ENCODE data around the gene CELF4. TPM values are rescaled to one million over a fixed set of nuclear protein-coding genes. Genes with fewer than 3 reads are reported as not detected.

CELF4 gene
- total RNA-seq, 3 donors from 2014 or later (not counting 1 experiment from before 2014, with no cell fraction given): not detected

GRCh38 chr18:37244618-37245017 lies 321.0 kb downstream of the CELF4 start:
- 94% methylated on average over 12 of the region's 13 CpGs for WGBS (ENCODE audit: insufficient coverage)

GRCh38 chr18:37243741-37244140 lies 321.9 kb downstream of the CELF4 start:
- Histone ChIP-seq H3K4me1 (ENCODE audit: control insufficient read depth, insufficient read depth, low read length) (no peaks in the 10 kb centered on the region), H3K27me3 (ENCODE audit: control insufficient read depth, insufficient read depth, low read length) (peaks cover 4% of the 10 kb centered on the region), H3K4me3 (ENCODE audit: low read length) (no peak overlapping the region), H3K36me3 (ENCODE audit: control insufficient read depth, insufficient read depth, low read length) (no peaks in the 10 kb centered on the region), H3K27ac (ENCODE audit: low read length) (no peak overlapping the region), H3K9me3 (ENCODE audit: control insufficient read depth, insufficient read depth, low read length) (no peaks in the 10 kb centered on the region)
- Mint-ChIP-seq H3K4me3 (no peak overlapping the region), H3K36me3 (peaks cover 5% of the 10 kb centered on the region), H3K4me1 (no peaks in the 10 kb centered on the region), H3K27ac (no peak overlapping the region), H3K27me3 (ENCODE audit: low read depth in 2 of 2) (peaks cover 23 to 30% of the 10 kb centered on the region in 2 donors), H3K9me3 (peaks cover 2 to 4% of the 10 kb centered on the region in 2 donors)
- no peak for DNase-seq
- ATAC-seq: no peak
- intact Hi-C loops (cut with micrococcal nuclease): no loop called here
- TF ChIP-seq CTCF (IDR thresholded peaks at IDR 0.05): no peak
- WGBS (ENCODE audit: insufficient coverage): 11% methylated on average over 36 of the region's 36 CpGs

More at GRCh38 chr18:37244618-37245017, 321.0 kb downstream of the CELF4 start:
- TF ChIP-seq CTCF (IDR thresholded peaks at IDR 0.05): no peak
- H3K4me1 ChIP-seq (ENCODE audit: control insufficient read depth, insufficient read depth, low read length): no peaks in the 10 kb centered on the region
- no peak overlapping the region for H3K27ac ChIP-seq (ENCODE audit: low read length)
- Mint-ChIP-seq H3K27me3 (ENCODE audit: low read depth in 2 of 2) (peaks cover 23 to 30% of the 10 kb centered on the region in 2 donors), H3K4me1 (no peaks in the 10 kb centered on the region), H3K36me3 (peaks cover 5% of the 10 kb centered on the region), H3K27ac (no peak overlapping the region), H3K9me3 (peaks cover 2 to 4% of the 10 kb centered on the region in 2 donors), H3K4me3 (no peak overlapping the region)
- no peak overlapping the region for H3K4me3 ChIP-seq (ENCODE audit: low read length)
- intact Hi-C loops (cut with micrococcal nuclease): no loop called here
- DNase-seq: no peak
- no peaks in the 10 kb centered on the region for H3K9me3 ChIP-seq (ENCODE audit: control insufficient read depth, insufficient read depth, low read length)
- no peaks in the 10 kb centered on the region for H3K36me3 ChIP-seq (ENCODE audit: control insufficient read depth, insufficient read depth, low read length)
- H3K27me3 ChIP-seq (ENCODE audit: control insufficient read depth, insufficient read depth, low read length): peaks cover 4% of the 10 kb centered on the region
- no peak for ATAC-seq

- Histone ChIP-seq H3K27me3 (ENCODE audit: control insufficient read depth, insufficient read depth, low read length) (peaks cover 4% of the 10 kb centered on the region), H3K9me3 (ENCODE audit: control insufficient read depth, insufficient read depth, low read length) (no peaks in the 10 kb centered on the region), H3K27ac (ENCODE audit: low read length) (no peak overlapping the region), H3K36me3 (ENCODE audit: control insufficient read depth, insufficient read depth, low read length) (no peaks in the 10 kb centered on the region), H3K4me1 (ENCODE audit: control insufficient read depth, insufficient read depth, low read length) (no peaks in the 10 kb centered on the region), H3K4me3 (ENCODE audit: low read length) (no peak overlapping the region)
- intact Hi-C loops (cut with micrococcal nuclease): no loop called here
- TF ChIP-seq CTCF (IDR thresholded peaks at IDR 0.05): no peak
- Mint-ChIP-seq H3K9me3 (peaks cover 2 to 4% of the 10 kb centered on the region in 2 donors), H3K4me3 (no peak overlapping the region), H3K36me3 (peaks cover 5% of the 10 kb centered on the region), H3K27ac (no peak overlapping the region), H3K27me3 (ENCODE audit: low read depth in 2 of 2) (peaks cover 20 to 30% of the 10 kb centered on the region in 2 donors), H3K4me1 (no peaks in the 10 kb centered on the region)
- ATAC-seq (no peak), DNase-seq (no peak)
- WGBS (ENCODE audit: insufficient coverage): 77% methylated on average over 4 of the region's 4 CpGs
Observed at GRCh38 chr18:37242826-37243560, 322.6 kb downstream of the CELF4 start.
